GM12878 (cell line): ENCODE results near the gene CD34. TPM values are rescaled to one million over a fixed set of nuclear protein-coding genes. Genes with fewer than 3 reads are reported as not detected.

Experiments used
- ATAC-seq: fragments of 200-7000 bp; cut with Tn5 transposase; 3 replicates; pipeline ENCODE4 v1.9.1; 2020; ENCODE audit warnings: mild to moderate bottlenecking, moderate library complexity
- BruUV-seq: library from RNA; stranded (reverse); fragments of 400-500 nt; replicated peaks from 2 replicates; lab custom pipeline; 2021; lab: Mats Ljungman, UMichigan
- CTCF ChIA-PET: fragments of 300-600 bp; sonication (Branson Sonifier 250); formaldehyde crosslinking; extraction: SDS; loops from one replicate; lab custom pipeline; 2021; ENCODE audit warnings: inconsistent platforms; lab: Yijun Ruan, JAX
- POLR2A ChIA-PET: fragments of 350-600 bp; formaldehyde crosslinking; extraction: SDS; loops from one replicate; lab custom pipeline; 2021; ENCODE audit warnings: inconsistent platforms; lab: Charles Lee
- RAD21 ChIA-PET: fragments of 300-600 bp; sonication (Branson Sonifier 250); formaldehyde crosslinking; loops from one replicate; lab custom pipeline; 2023; ENCODE audit warnings: antibody characterized with exemption; ENCODE audit not compliant: unreplicated experiment; lab: Charles Lee
- SMC1A ChIA-PET: fragments of 300-600 bp; sonication (Branson Sonifier 250); formaldehyde crosslinking; loops from one replicate; lab custom pipeline; 2023; ENCODE audit not compliant: unreplicated experiment, uncharacterized antibody; lab: Charles Lee
- DNase-seq: peaks from one replicate; pipeline ENCODE4 v3.0.0-alpha.2; 2011; ENCODE audit warnings: low read depth, low spot score
- FAIRE-seq: peaks from 3 replicates; lab custom pipeline; 2011; peaks lifted over from hg19 to GRCh38; lab: Jason Lieb, UNC
- H2AFZ ChIP-seq: 2 replicates; pipeline ENCODE4 v1.6.0; 2011; ENCODE audit warnings: low read depth, low read length, control low read depth; ENCODE audit not compliant: control insufficient read depth
- H3K27ac ChIP-seq: 2 replicates; pipeline ENCODE4 v1.5.1; 2011; ENCODE audit warnings: control low read depth; ENCODE audit not compliant: control insufficient read depth, insufficient read depth
- H3K27me3 ChIP-seq, 2 experiments: replicated peaks in 1 of 2; 2 replicates each; pipeline versions ENCODE4 v1.6.0 to v1.6.1; 2011; ENCODE audit warnings: low read length in 1 of 2; ENCODE audit not compliant: control insufficient read depth in 2 of 2, insufficient read depth in 2 of 2
- H3K36me3 ChIP-seq, 2 experiments: 2 replicates each; pipeline ENCODE4 v1.5.1; 2011; ENCODE audit warnings: low read length in 1 of 2; ENCODE audit not compliant: control insufficient read depth in 2 of 2, insufficient read depth in 2 of 2
- H3K4me1 ChIP-seq: 2 replicates; pipeline ENCODE4 v1.6.1; 2011; ENCODE audit warnings: mild to moderate bottlenecking, low read length, moderate library complexity, mixed read lengths; ENCODE audit not compliant: control insufficient read depth, insufficient read depth
- H3K4me2 ChIP-seq: 2 replicates; pipeline ENCODE4 v1.6.0; 2011; ENCODE audit warnings: control low read depth; ENCODE audit not compliant: control insufficient read depth, insufficient read depth
- H3K4me3 ChIP-seq: fragments of 200-600 bp; sonication (generic); 2 replicates; pipeline ENCODE4 v1.5.1; 2016
- H3K79me2 ChIP-seq: 2 replicates; pipeline ENCODE4 v1.6.0; 2011; ENCODE audit warnings: low read length; ENCODE audit not compliant: control insufficient read depth, insufficient read depth
- H3K9ac ChIP-seq: 2 replicates; pipeline ENCODE4 v1.8.0; 2011; ENCODE audit warnings: low read length, control low read depth, mixed read lengths; ENCODE audit not compliant: control insufficient read depth, insufficient read depth
- H3K9me3 ChIP-seq: replicated peaks from 3 replicates; pipeline ENCODE4 v1.5.1; 2011; ENCODE audit warnings: mild to moderate bottlenecking, low read length; ENCODE audit not compliant: control insufficient read depth, insufficient read depth
- H4K20me1 ChIP-seq: 2 replicates; pipeline ENCODE4 v1.6.0; 2011; ENCODE audit not compliant: control insufficient read depth, insufficient read depth
- ASH2L ChIP-seq: fragments of 300-600, 200-600 bp; sonication (generic); IDR thresholded peaks from 2 replicates; pipeline ENCODE4 v1.6.1; 2017; ENCODE audit warnings: low read depth, mild to moderate bottlenecking, borderline replicate concordance
- ATF7 ChIP-seq: fragments of 450-650 bp; IDR thresholded peaks from 2 replicates; pipeline ENCODE4 v1.6.1; 2016; ENCODE audit warnings: low read depth, mild to moderate bottlenecking
- ETV6 ChIP-seq, 2 experiments: fragments of 450-650 bp in 1 of 2; IDR thresholded peaks in 1 of 2; conservative IDR thresholded peaks in 1 of 2; 2 replicates each; pipeline ENCODE4 v1.6.1; 2014; ENCODE audit warnings: antibody characterized with exemption in 1 of 2, borderline replicate concordance in 1 of 2, low read depth in 1 of 2, mild to moderate bottlenecking in 1 of 2, moderate library complexity in 1 of 2
- HDAC6 ChIP-seq: fragments of 200-600 bp; sonication (generic); IDR thresholded peaks from one replicate; pipeline ENCODE4 v1.8.0; 2017; ENCODE audit warnings: antibody characterized with exemption; ENCODE audit not compliant: unreplicated experiment
- KDM1A ChIP-seq: fragments of 200-600 bp; sonication (generic); IDR thresholded peaks from 2 replicates; pipeline ENCODE4 v1.6.1; 2016; ENCODE audit warnings: borderline replicate concordance
- MTA2 ChIP-seq: fragments of 450-650 bp; IDR thresholded peaks from 2 replicates; pipeline ENCODE4 v1.6.1; 2016; ENCODE audit warnings: low read depth, mild to moderate bottlenecking, moderate library complexity
- NBN ChIP-seq: fragments of 450-650 bp; IDR thresholded peaks from 2 replicates; pipeline ENCODE4 v1.6.1; 2016
- NRF1 ChIP-seq: conservative IDR thresholded peaks from 2 replicates; pipeline ENCODE4 v1.6.1; 2011; ENCODE audit warnings: mild to moderate bottlenecking, low read depth, low read length, improper control_type of control experiment
- RAD21 ChIP-seq: IDR thresholded peaks from 2 replicates; pipeline ENCODE4 v1.6.1; 2011; ENCODE audit warnings: mild to moderate bottlenecking, low read depth, low read length, moderate library complexity; ENCODE audit not compliant: insufficient read depth
- SMAD5 ChIP-seq: IDR thresholded peaks from 2 replicates; pipeline ENCODE4 v1.6.1; 2016; ENCODE audit warnings: antibody characterized with exemption, low read depth
- WGBS: methylation state at CpG from one replicate; pipeline ENCODE4 v1.1.6; 2016; ENCODE audit warnings: low lambda C conversion rate; ENCODE audit not compliant: insufficient replicate concordance, insufficient coverage; ENCODE audit errors: missing lambda C conversion rate; 5-methylcytosine and 5-hydroxymethylcytosine counted together
- in situ Hi-C: fragments of 300-500 bp; cut with MboI; formaldehyde crosslinking; loops from 9 replicates; pipeline ENCODE4 v1.14.3; 2018; ENCODE audit warnings: mixed read lengths
- intact Hi-C: fragments of 100-400 bp; cut with micrococcal nuclease; formaldehyde crosslinking; loops from one replicate; pipeline ENCODE4 v1.14.2; 2022; ENCODE audit not compliant: unreplicated experiment
- polyA plus RNA-seq, 11 experiments: library from polyadenylated mRNA; depleted of rRNA in 4 of 11; unstranded in 6 of 11; stranded (reverse) in 5 of 11; fragments of >200 nt; fragmentation: Nextera tagmentation in 4 of 11; fragmentation: Illumina TruSeq in 1 of 11; extraction: Ambion mirVana in 4 of 11; extraction: Trizol in 1 of 11; gene quantifications; 1 replicate in 1 of 11; 2 replicates in 10 of 11; pipeline versions ENCODE4 v1.2.1 to v1.2.3, GENCODE V29; 2011 to 2016; ENCODE audit warnings: inconsistent platforms in 2 of 11, missing spikeins in 2 of 11, low read depth in 1 of 11
- total RNA-seq, 4 experiments: library from RNA; depleted of rRNA in 3 of 4; stranded (reverse); fragments of >200 nt in 3 of 4; fragmentation: Illumina TruSeq in 1 of 4; extraction: Trizol in 1 of 4; gene quantifications; 2 replicates each; pipeline versions ENCODE4 v1.2.1 to v1.2.3, GENCODE V29; 2013 to 2021
- TF ChIP-seq, protein P1 (sequence below): fragments of 450-650 bp; IDR thresholded peaks from 2 replicates; pipeline ENCODE4 v1.6.1; 2017; ENCODE audit warnings: low read depth, mild to moderate bottlenecking, moderate library complexity
- TF ChIP-seq, protein P2 (sequence below): fragments of 450-650 bp; IDR thresholded peaks from 2 replicates; pipeline ENCODE4 v1.6.1; 2016; ENCODE audit warnings: mild to moderate bottlenecking
- TF ChIP-seq, protein P3 (sequence below): fragments of 450-650 bp; IDR thresholded peaks from 2 replicates; pipeline ENCODE4 v1.6.1; 2018; ENCODE audit warnings: mild to moderate bottlenecking, low read depth, moderate library complexity; ENCODE audit not compliant: partially characterized antibody

CD34 gene
- total and polyA plus RNA-seq, 10 of the 15 experiments (the other 5 are each of a cell fraction or from before 2014, with no cell fraction given) = under 0.01 to 0.08 (median 0.02) TPM; not detected in 6

DNA sequence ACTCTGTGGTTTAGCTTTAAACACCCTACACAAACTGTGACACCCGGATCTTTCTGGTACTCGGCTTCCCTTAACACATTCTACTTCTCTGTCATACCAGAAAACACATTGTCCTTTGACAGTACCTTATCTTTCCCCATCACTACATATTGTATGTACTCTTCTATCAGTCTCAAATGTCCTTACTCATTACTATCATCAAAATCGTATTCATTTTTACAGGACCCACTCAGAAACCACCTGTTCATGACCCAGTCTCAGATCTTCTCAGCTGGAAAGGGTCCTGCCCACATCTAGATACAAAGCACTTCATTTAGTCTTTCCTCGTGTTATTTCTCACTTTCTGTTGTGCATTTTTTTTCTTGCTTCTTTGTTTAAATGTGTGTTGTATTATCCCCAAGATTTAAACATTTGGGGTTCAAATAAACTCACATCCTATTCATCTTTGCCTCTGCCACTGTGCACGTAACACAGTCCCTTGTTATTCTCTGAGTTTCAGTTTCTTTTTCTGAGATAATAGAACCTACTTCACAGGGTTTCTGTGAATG, 27.7 kb downstream of the CD34 start:
- ChIA-PET SMC1A (interaction anchor here (1.0 to 9.7 kb wide), 14 partner anchors 11 to 115 kb away, joined by 3 to 164 read pairs (median 8); no protein-coding TSS in a partner anchor), CTCF (interaction anchor here (1.0 to 9.1 kb wide), 18 partner anchors 12 to 362 kb away, joined by 3 to 244 read pairs (median 18); no protein-coding TSS in a partner anchor), RAD21 (interaction anchor here (1.1 to 7.1 kb wide), 12 partner anchors 9 to 116 kb away, joined by 3 to 160 read pairs (median 10); no protein-coding TSS in a partner anchor), POLR2A (interaction anchor here (0.5 to 5.6 kb wide), 8 partner anchors 9 to 1936 kb away, joined by 3 to 25 read pairs (median 9); no protein-coding TSS in a partner anchor)
- H4K20me1 ChIP-seq = no peaks in the 10 kb centered on the region
- BruUV-seq = no TSS peak
- H2AFZ ChIP-seq = peak overlapping the region; percentile 94
- FAIRE-seq (peak; percentile 85), ATAC-seq (peak; percentile 77), DNase-seq (no peak)
- H3K4me2 ChIP-seq = peak overlapping the region; percentile 89
- H3K79me2 ChIP-seq = no peaks in the 10 kb centered on the region
- H3K36me3 ChIP-seq = no peaks in the 10 kb centered on the region
- H3K27me3 ChIP-seq = no peaks in the 10 kb centered on the region
- 29% methylated on average over 5 of the region's 5 CpGs for WGBS
- H3K4me3 ChIP-seq = peak overlapping the region; percentile 48
- in situ Hi-C loops (no loop called here), intact Hi-C loops (no loop called here)
- TF ChIP-seq, protein P1, sequence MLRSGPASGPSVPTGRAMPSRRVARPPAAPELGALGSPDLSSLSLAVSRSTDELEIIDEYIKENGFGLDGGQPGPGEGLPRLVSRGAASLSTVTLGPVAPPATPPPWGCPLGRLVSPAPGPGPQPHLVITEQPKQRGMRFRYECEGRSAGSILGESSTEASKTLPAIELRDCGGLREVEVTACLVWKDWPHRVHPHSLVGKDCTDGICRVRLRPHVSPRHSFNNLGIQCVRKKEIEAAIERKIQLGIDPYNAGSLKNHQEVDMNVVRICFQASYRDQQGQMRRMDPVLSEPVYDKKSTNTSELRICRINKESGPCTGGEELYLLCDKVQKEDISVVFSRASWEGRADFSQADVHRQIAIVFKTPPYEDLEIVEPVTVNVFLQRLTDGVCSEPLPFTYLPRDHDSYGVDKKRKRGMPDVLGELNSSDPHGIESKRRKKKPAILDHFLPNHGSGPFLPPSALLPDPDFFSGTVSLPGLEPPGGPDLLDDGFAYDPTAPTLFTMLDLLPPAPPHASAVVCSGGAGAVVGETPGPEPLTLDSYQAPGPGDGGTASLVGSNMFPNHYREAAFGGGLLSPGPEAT = peak; percentile 42
- TF ChIP-seq MTA2 (peak; percentile 31; the same call in 1 of the 2 replicates), SMAD5 (no peak), NRF1 (no peak), ETV6 (conservative IDR thresholded peaks at IDR 0.05 in 1 of 2, IDR thresholded peaks at IDR 0.05 in 1 of 2; ENCODE audit: borderline replicate concordance in 1 of 2, low read depth in 1 of 2) (no peak), ATF7 (peak; percentile 44), RAD21 (no peak), KDM1A (no peak), ASH2L (peak; percentile 74; the same call in 1 of the 2 replicates), NBN (peak; percentile 66; the same call in 1 of the 2 replicates), HDAC6 (no peak)
- TF ChIP-seq, protein P2, sequence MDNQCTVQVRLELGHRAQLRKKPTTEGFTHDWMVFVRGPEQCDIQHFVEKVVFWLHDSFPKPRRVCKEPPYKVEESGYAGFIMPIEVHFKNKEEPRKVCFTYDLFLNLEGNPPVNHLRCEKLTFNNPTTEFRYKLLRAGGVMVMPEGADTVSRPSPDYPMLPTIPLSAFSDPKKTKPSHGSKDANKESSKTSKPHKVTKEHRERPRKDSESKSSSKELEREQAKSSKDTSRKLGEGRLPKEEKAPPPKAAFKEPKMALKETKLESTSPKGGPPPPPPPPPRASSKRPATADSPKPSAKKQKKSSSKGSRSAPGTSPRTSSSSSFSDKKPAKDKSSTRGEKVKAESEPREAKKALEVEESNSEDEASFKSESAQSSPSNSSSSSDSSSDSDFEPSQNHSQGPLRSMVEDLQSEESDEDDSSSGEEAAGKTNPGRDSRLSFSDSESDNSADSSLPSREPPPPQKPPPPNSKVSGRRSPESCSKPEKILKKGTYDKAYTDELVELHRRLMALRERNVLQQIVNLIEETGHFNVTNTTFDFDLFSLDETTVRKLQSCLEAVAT = peak; percentile 58; the same call in 1 of the 2 replicates
- TF ChIP-seq, protein P3, sequence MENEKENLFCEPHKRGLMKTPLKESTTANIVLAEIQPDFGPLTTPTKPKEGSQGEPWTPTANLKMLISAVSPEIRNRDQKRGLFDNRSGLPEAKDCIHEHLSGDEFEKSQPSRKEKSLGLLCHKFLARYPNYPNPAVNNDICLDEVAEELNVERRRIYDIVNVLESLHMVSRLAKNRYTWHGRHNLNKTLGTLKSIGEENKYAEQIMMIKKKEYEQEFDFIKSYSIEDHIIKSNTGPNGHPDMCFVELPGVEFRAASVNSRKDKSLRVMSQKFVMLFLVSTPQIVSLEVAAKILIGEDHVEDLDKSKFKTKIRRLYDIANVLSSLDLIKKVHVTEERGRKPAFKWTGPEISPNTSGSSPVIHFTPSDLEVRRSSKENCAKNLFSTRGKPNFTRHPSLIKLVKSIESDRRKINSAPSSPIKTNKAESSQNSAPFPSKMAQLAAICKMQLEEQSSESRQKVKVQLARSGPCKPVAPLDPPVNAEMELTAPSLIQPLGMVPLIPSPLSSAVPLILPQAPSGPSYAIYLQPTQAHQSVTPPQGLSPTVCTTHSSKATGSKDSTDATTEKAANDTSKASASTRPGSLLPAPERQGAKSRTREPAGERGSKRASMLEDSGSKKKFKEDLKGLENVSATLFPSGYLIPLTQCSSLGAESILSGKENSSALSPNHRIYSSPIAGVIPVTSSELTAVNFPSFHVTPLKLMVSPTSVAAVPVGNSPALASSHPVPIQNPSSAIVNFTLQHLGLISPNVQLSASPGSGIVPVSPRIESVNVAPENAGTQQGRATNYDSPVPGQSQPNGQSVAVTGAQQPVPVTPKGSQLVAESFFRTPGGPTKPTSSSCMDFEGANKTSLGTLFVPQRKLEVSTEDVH = peak; percentile 58
- peaks cover 6% of the 10 kb centered on the region for H3K4me1 ChIP-seq
- H3K27ac ChIP-seq = peak overlapping the region; percentile 40; the same call in 1 of the 2 replicates
- no peaks in the 10 kb centered on the region for H3K9me3 ChIP-seq
- peak overlapping the region; percentile 7; the same call in 1 of the 2 replicates for H3K9ac ChIP-seq
